SJSA1 (cell line): ENCODE data around the gene DDN. TPM values are rescaled to one million over a fixed set of nuclear protein-coding genes. Genes with fewer than 3 reads are reported as not detected.

Experiments
- DNase-seq, 2 experiments: peaks; one replicate each; pipeline ENCODE4 v3.0.0-alpha.2; 2015 to 2020; ENCODE audit warnings: low spot score in 2 of 2, low read depth in 1 of 2
- H3K27ac ChIP-seq: fragments of 250-450 bp; sonication (Bioruptor Pico); 2 replicates; pipeline ENCODE4 v1.5.1; 2020; ENCODE audit warnings: mild to moderate bottlenecking, moderate library complexity
- H3K27me3 ChIP-seq: fragments of 250-450 bp; sonication (Bioruptor Pico); replicated peaks from 2 replicates; pipeline ENCODE4 v1.5.1; 2020; ENCODE audit warnings: mild to moderate bottlenecking, moderate library complexity
- H3K36me3 ChIP-seq: fragments of 250-450 bp; sonication (Bioruptor Pico); 2 replicates; pipeline ENCODE4 v1.5.1; 2020; ENCODE audit warnings: mild to moderate bottlenecking
- H3K4me1 ChIP-seq: fragments of 250-450 bp; sonication (Bioruptor Pico); replicated peaks from 2 replicates; pipeline ENCODE4 v1.6.1; 2021; ENCODE audit warnings: mild to moderate bottlenecking
- H3K4me3 ChIP-seq: fragments of 250-450 bp; sonication (Bioruptor Pico); 2 replicates; pipeline ENCODE4 v1.5.1; 2020; ENCODE audit warnings: mild to moderate bottlenecking
- H3K9me3 ChIP-seq: fragments of 250-450 bp; sonication (Bioruptor Pico); replicated peaks from 2 replicates; pipeline ENCODE4 v1.5.1; 2020; ENCODE audit warnings: mild to moderate bottlenecking
- total RNA-seq: library from RNA; depleted of rRNA; stranded (reverse); fragments of >200 nt; shearing (Covaris generic); gene quantifications from 2 replicates; pipeline ENCODE4 v1.2.3, GENCODE V29; 2014

DDN gene
- total RNA-seq, 1 experiment from 2014 or later = 0.34 TPM

DNA sequence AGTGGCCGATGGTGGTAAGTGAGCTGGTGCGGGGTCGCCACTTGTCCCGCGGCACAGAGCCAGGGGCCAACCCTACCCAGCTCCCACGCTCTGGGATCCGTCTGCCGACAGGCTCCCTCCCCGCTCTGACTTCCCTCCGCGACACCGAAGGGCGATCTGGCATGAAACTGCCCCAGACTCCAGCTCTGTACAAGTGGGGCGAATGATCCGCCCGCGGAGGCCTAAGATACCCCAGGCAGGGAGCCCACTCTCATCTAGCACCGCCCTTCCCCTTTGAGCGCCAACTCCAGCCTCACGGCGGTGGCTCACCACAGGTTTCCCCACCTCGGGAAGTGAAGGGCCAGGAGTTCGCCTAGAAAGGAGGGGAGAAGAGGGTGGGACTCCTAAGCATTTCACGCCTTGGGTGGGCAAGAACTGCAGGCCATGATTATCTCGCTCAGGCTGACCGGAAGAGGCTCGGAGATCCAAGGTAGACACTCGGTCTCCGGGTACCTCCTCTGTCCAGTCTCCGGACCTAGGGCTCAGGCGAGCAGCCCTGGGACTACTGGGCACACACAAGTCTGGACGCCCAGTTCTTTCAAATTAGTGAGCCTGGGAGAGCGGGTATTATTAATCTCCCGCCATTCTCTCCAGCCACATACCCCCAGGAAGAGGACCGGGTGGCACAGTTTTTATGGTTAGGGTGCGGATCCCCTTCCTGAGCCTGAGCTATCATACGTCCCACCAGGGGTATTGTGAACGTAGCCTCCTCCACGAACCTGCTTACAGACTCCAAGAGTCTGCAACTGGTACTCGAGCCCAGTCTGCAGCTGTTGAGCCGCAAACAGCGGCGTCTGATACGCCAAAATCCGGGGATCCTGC, 20.2 kb downstream of the DDN start:
- Histone ChIP-seq H3K36me3 (no peaks in the 10 kb centered on the region), H3K4me1 (peaks cover 40% of the 10 kb centered on the region), H3K9me3 (peaks cover 8% of the 10 kb centered on the region), H3K27ac (no peak overlapping the region), H3K4me3 (no peak overlapping the region), H3K27me3 (peaks cover 64% of the 10 kb centered on the region)
- DNase-seq = no peak

DNA sequence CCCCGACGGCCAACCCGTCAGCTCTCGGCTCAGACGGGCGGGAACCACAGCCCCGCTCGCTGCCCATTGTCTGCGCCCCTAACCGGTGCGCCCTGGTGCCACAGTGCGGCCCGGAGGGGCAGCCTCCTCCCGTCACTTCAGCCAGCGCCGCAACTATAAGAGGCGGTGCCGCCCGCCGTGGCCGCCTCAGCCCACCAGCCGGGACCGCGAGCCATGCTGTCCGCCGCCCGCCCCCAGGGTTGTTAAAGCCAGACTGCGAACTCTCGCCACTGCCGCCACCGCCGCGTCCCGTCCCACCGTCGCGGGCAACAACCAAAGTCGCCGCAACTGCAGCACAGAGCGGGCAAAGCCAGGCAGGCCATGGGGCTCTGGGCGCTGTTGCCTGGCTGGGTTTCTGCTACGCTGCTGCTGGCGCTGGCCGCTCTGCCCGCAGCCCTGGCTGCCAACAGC, 20.9 kb downstream of the DDN start, which contains the start of gene WNT1:
WNT1 (plus strand) TSS at position 32 of the 450 bp plus-strand sequence; CDS start at position 361, 329 bp downstream.
- Histone ChIP-seq H3K4me1 (peaks cover 46% of the 10 kb centered on the region), H3K27me3 (peaks cover 57% of the 10 kb centered on the region), H3K36me3 (no peaks in the 10 kb centered on the region), H3K4me3 (no peak within 1 kb of the TSS), H3K27ac (no peak within 1 kb of the TSS), H3K9me3 (peaks cover 8% of the 10 kb centered on the region)
- no peak for DNase-seq

DNA sequence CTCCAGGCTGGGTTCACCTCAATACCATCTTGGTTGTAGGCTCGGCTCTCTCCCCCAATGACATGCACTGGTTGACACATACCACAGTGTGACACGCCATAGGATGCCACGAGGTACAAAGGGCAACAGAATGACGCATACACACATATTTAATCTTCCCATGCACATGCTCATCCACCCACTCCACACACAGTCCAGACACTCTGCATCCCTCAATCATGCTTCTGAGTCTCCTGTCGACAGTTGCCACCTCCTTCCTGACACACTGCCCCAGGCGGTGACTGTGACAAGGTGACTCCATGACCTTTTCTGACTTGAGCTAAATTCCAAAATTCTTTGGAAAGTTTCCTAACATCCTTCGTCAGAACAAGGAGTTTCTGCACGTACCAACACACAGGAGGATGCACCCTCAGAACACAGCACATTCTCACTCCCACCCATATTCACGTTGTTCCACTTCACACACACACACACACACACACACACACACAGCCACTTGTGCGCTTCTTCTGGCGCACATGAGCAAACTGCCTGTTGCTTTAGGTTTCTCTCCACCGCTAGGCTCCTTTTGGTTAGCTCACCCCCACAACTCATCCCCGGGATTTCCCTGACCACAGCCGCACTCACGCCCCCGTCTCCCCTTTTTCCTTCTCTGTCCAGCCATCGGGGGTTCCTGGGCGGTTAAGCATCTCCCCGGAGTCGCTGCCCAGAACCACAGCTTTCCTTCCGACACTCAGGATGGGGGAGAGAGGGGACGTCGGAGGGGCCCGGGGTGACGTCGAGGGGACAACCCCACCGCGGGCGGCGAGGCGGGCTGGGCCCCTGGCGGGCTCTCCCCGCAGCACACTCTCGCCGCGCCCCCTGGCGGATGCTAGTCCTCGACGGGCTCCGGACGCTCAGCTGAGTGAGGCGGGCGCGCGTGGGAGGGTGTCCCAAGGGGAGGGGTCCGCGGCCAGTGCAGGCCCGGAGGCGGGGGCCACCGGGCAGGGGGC, 21.6 kb downstream of the DDN start:
- no peak overlapping the region for H3K27ac ChIP-seq
- H3K27me3 ChIP-seq = peaks cover 53% of the 10 kb centered on the region
- H3K4me1 ChIP-seq = peaks cover 53% of the 10 kb centered on the region
- no peak overlapping the region for H3K4me3 ChIP-seq
- H3K9me3 ChIP-seq = peaks cover 8% of the 10 kb centered on the region
- DNase-seq = peak in 1 of 2 experiments; percentile 76
- H3K36me3 ChIP-seq = no peaks in the 10 kb centered on the region

DNA sequence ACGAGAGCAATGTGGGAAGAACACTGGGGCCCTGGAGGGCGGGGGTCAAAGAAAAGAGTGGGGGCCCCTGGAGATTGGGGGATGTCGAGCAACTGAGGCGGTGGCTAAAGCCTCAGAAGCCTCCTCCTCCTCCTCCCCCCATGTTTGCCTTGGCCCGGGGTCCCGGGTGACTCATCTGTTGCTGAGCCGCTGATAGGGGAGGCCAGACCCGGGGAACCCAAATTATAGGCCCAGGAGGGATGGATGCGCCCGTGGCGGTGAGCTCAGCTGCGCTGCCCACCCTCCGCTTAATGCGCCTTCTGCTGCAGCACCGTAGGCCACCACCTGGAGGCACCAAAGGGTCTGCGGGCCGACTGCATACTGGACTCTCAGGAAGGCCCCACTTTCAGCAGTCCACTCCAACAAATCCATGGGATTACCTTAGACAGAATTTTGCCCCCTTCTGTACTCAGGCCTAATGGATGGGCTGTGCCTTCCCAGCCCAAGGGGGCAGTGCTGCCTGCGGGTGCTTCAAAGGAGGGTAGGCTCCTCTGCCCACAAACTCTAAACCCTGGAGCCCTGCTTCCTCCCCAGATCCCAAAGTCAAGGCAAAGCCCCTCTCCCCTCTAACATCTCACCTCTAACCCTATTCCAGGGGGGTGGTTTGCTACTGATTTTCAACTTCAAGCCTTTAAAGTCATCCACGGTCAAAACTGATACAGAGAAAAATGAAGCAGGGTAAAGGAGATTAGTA, 25.1 kb downstream of the DDN start:
- Histone ChIP-seq H3K27ac (no peak overlapping the region), H3K36me3 (no peaks in the 10 kb centered on the region), H3K4me1 (peaks cover 53% of the 10 kb centered on the region), H3K4me3 (no peak overlapping the region), H3K9me3 (peaks cover 6% of the 10 kb centered on the region), H3K27me3 (peaks cover 43% of the 10 kb centered on the region)
- no peak for DNase-seq

DNA sequence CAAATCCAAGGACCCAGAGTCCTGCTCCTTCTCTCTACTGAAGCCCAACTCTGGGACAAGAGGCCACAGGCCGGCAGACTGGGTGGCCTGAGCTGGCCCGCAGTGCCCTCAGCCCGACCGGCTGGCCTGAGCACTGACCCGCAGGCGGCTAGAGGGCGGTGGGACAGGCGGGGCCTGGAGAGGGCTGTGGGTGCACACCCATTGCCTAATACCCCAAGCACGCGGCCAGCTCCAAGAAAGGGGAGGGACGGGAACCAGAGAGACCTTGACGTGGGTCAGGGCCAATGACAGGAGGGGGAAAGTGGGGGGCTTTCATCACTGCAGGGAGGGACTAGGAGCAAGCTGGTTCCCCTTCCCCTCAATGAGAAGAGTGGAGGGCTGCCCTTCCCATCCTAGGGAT, 25.6 kb downstream of the DDN start:
- no peaks in the 10 kb centered on the region for H3K36me3 ChIP-seq
- H3K4me3 ChIP-seq = no peak overlapping the region
- H3K27ac ChIP-seq = no peak overlapping the region
- H3K9me3 ChIP-seq = peaks cover 5% of the 10 kb centered on the region
- H3K27me3 ChIP-seq = peaks cover 37% of the 10 kb centered on the region
- no peak for DNase-seq
- H3K4me1 ChIP-seq = peaks cover 51% of the 10 kb centered on the region

DNA sequence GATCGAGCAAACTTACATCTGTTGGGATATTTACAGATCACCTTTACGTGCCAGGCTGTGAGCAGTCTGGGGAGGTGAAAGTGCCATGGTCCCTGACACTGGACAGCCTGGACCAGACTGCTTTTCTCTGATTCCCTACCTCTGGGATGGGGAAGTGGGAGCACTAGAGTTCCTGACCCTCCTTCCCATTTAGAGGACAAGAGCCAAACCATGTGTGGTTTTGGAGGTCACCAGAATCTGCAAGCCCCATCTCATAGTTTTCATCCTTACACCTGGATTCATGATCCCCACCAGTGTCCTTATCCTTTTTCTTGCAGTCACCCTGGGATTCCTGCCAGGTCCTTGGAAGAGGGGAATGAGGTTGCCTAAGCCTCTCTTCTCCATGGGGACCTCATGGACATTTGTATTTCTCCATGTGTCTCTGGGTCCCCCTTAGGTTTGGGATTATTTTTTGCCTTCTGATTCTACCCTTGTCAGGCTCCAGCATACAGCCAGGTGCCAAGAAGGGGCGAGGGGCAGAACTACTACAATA, 26.2 kb downstream of the DDN start:
- Histone ChIP-seq H3K4me1 (peaks cover 45% of the 10 kb centered on the region), H3K27me3 (peaks cover 32% of the 10 kb centered on the region), H3K9me3 (no peaks in the 10 kb centered on the region; the same call in 1 of the 2 replicates), H3K36me3 (no peaks in the 10 kb centered on the region), H3K4me3 (no peak overlapping the region), H3K27ac (no peak overlapping the region)
- DNase-seq = no peak

DNA sequence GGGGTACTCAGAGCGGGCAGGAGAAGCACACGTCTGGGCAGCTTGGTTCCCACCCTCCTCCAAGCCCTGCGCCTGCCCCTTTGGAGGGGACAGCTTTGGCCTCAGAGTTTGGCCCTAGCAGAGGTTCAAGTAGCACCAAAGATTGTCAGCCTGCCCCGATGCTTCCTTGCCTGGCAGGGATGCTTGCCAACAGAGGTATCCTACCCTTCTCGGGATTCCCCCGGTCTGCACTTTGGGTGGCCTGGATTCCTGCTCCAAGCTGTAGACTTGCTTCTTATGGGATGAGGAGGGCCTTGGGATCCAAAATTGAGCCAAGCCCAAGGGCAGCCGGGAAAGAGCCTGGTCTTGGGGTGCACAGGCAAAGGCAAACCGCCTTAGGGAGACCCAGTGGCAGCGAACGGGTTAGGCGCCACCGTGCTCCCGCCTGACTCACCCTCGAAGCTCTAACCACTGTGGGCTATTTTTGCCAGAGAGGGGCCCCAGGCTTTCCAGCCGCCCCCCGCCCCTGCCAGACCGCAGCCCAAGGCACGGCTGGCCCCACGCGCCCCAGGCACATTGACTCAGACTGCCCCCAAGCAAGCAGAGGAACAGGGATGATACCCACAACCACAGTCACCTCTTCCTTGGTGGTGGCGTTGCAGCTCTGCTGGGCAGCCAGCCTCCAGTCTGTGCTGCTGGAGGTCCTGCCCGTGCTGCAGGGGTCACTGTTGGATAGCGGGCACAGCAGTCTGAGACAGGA, 26.8 kb downstream of the DDN start:
- no peak overlapping the region for H3K27ac ChIP-seq
- peaks cover 39% of the 10 kb centered on the region for H3K4me1 ChIP-seq
- H3K36me3 ChIP-seq = no peaks in the 10 kb centered on the region
- DNase-seq = peak; percentile 62 to 75
- peaks cover 25% of the 10 kb centered on the region for H3K27me3 ChIP-seq
- H3K9me3 ChIP-seq = no peaks in the 10 kb centered on the region
- H3K4me3 ChIP-seq = no peak overlapping the region

DNA sequence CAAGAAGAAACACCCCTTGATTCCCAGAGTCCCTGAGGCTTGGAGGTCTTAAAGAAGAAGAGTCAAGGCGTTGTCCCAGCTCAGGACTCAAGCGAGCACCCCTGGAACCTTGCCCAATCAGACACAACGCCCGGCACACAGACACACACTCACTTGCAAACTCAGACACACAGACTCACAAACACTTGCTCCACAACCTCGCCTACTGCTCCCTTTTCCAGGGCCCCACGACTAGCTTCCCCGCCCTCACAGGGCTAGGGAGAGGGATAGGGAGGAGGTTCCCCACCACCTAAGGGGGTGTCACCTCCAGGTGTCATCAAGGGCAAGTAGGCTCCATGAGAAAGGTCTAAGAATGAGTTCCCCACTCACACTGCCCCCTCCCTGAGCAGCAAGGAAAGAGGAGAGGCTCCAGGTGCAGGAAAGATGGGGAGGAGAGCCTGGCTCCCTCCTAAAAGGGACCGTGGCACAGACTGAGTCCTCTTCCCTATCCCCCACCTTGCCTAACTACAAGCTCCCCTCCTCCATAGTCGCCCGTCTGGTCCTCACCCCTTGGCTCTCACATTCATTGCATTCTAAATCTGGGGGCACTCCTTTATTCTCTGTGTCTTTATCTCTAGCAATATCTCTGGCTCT, 28.4 kb downstream of the DDN start:
- Histone ChIP-seq H3K27ac (no peak overlapping the region), H3K4me1 (peaks cover 39% of the 10 kb centered on the region), H3K9me3 (no peaks in the 10 kb centered on the region), H3K4me3 (peak overlapping the region; percentile 33), H3K36me3 (no peaks in the 10 kb centered on the region), H3K27me3 (peaks cover 24% of the 10 kb centered on the region)
- DNase-seq = no peak

DNA sequence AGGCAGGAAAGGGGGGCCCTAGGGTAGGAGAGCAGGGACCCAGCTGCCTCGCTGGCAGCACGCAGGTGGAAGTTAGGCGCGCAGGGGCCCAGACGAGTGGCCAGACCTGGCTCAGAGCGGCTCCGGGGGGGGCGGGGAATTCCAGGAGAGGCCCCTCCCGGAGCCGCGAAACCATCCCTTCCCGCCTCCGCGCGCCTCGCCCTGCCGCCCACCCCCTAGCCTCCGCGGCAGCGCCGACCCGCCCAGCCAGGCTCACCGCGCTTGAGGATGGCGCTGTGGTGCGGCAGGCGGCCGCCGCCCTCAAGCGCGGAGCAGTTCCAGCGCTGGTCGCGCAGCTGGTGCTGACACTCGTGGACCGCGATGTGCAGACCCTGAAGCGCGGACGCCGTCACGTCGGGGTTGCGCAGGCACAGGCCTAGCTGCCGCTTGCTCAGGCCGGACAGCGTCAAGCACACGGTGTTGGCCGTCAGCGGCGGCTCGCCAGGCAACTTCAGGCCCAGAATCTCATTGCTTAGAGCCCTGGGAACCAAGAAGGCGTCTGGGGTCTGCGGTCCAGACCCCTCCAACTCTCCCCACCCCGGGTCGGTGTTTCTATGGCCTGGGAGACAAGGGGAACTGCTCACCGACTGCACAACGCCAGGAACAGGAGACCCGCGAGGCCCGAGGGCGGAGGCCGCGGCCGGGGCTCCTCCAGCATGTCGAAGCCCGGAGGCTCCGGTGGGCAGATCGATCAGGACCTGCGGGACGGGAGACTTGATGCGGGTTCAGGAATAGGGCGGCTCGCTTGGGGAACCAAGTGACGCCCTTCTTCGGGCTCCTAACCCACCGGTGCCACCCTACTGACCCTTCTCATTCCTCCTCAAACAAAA, 29.1 kb downstream of the DDN start:
- Histone ChIP-seq H3K4me3 (no peak overlapping the region), H3K4me1 (peaks cover 39% of the 10 kb centered on the region), H3K9me3 (no peaks in the 10 kb centered on the region), H3K36me3 (no peaks in the 10 kb centered on the region), H3K27me3 (peaks cover 24% of the 10 kb centered on the region), H3K27ac (no peak overlapping the region)
- DNase-seq = no peak

DNA sequence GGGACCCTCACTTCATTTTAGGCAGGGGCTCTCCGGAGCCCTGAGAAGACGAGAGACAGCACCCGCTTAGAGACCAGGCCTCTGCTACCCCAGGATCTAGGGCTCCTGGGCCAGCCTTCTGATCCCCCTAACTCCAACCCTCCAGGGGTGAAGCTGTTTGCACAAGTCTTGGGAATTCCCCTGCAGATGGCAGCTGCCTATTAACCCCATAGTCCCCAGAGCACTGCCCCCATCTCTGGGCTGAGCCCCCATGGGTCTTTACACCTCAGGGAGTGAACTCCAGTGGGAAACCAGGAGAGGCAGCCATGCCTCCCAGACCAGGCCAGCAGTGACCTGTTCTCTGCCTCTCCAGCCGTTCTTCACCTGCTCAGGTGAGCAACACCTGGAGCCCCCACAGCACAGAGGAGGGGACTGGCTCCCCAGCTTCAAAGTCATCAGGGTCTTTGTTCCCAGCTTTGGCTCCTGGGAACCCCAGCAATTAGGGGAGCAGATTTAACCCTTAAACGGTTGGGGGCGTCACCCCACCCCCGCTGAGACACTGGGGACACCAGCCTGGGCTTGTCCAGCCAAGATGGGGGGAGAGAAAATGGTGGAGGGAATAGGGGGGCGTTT, 29.9 kb downstream of the DDN start:
- H3K27me3 ChIP-seq = peaks cover 24% of the 10 kb centered on the region
- no peak overlapping the region for H3K27ac ChIP-seq
- H3K9me3 ChIP-seq = no peaks in the 10 kb centered on the region

DNA sequence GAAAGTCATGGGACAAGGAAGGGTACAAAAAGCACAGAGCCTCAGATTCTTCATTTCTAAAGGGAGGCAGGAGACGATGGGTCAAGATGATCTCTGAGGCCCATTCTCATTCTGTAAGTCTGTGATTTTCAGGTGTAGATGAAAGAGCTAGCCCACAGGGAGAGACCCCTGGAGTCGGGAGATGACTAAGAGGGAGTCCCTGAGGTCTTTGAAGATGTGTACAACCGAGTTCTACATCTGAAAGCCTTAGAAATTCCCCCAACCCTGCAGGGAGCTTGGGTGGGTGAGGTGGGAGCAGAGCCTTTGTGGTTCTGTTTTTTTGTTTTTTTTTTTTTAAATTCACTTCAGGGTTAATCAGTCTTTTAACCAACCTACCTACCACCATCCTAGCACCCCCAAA, 30.7 kb downstream of the DDN start:
- Histone ChIP-seq H3K27me3 (peaks cover 24% of the 10 kb centered on the region), H3K27ac (no peak overlapping the region), H3K4me1 (peaks cover 34% of the 10 kb centered on the region), H3K4me3 (no peak overlapping the region), H3K36me3 (no peaks in the 10 kb centered on the region), H3K9me3 (no peaks in the 10 kb centered on the region)
- no peak for DNase-seq

More for the DNA sequence above, 29.9 kb downstream of the DDN start:
- H3K36me3 ChIP-seq = no peaks in the 10 kb centered on the region
- H3K4me1 ChIP-seq = peaks cover 39% of the 10 kb centered on the region
- no peak for DNase-seq
- H3K4me3 ChIP-seq = no peak overlapping the region
